MM.1S (cell line): ENCODE measurements around the gene HS6ST3.

Experiments used
- CTCF ChIP-seq: fragments of 300-600 bp; sonication (generic); IDR thresholded peaks from 2 replicates; pipeline ENCODE4 v1.5.1; 2016; ENCODE audit warnings: antibody characterized with exemption, low read length, mixed read lengths
- EZH2 ChIP-seq: fragments of 300-600 bp; sonication (generic); optimal IDR thresholded peaks from 2 replicates; pipeline ENCODE3; 2017; ENCODE audit warnings: low read depth, mild to moderate bottlenecking, antibody characterized with exemption, low read length, mixed read lengths

- TF ChIP-seq CTCF: no peak
- TF ChIP-seq EZH2: no peak
Measured at GRCh38 chr13:96223231-96223630, 133.3 kb downstream of the HS6ST3 start.
